Measurements from ENCODE around the gene ZBTB16.

The ZBTB16 gene

DNA sequence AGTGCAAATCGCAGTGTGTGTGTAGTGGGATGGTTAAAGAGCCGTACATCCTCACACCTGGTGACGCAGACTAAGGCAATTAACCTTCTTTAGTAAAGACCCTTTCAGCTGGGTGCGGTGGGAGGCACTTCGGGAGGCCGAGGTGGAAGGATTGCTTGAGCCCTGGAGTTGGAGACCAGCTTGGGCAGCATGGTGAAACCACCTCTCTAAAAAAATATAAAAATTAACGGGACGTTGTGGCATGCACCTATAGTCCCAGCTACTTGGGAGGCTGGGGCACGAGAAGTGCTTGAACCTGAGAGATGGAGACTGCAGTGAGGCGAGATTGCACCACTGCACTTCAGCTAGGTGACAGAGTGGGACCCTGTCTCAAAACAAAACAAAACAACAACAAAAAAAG lies 31.5 kb downstream of the ZBTB16 start:
- no peaks in the 10 kb centered on the region for H3K4me1 ChIP-seq (ENCODE audit: insufficient read depth, low read length)
- DNase-seq = no peak
- no peak overlapping the region for H3K9ac ChIP-seq (ENCODE audit: low read depth, low read length)
- peaks cover 8% of the 10 kb centered on the region; the same call in 1 of the 2 replicates for H4K20me1 ChIP-seq (ENCODE audit: insufficient read depth, low read length)
- no peaks in the 10 kb centered on the region for H3K9me3 ChIP-seq (ENCODE audit: insufficient read depth, low read length, severe bottlenecking)
- no peak for TF ChIP-seq EZH2 (IDR thresholded peaks at IDR 0.05; ENCODE audit: borderline replicate concordance, low read depth, low read length, severe bottlenecking)
- TF ChIP-seq, protein P1, sequence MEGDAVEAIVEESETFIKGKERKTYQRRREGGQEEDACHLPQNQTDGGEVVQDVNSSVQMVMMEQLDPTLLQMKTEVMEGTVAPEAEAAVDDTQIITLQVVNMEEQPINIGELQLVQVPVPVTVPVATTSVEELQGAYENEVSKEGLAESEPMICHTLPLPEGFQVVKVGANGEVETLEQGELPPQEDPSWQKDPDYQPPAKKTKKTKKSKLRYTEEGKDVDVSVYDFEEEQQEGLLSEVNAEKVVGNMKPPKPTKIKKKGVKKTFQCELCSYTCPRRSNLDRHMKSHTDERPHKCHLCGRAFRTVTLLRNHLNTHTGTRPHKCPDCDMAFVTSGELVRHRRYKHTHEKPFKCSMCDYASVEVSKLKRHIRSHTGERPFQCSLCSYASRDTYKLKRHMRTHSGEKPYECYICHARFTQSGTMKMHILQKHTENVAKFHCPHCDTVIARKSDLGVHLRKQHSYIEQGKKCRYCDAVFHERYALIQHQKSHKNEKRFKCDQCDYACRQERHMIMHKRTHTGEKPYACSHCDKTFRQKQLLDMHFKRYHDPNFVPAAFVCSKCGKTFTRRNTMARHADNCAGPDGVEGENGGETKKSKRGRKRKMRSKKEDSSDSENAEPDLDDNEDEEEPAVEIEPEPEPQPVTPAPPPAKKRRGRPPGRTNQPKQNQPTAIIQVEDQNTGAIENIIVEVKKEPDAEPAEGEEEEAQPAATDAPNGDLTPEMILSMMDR (IDR thresholded peaks at IDR 0.05; ENCODE audit: borderline replicate concordance, extremely low read depth, low read length, poor library complexity, severe bottlenecking) = no peak
- no peaks in the 10 kb centered on the region for H3K36me3 ChIP-seq (ENCODE audit: insufficient read depth, low read length)
- ATAC-seq (ENCODE audit: insufficient read depth, low read depth) = no peak
- no peak overlapping the region for H3K27ac ChIP-seq (ENCODE audit: low read length)
- H3K4me3 ChIP-seq (ENCODE audit: low read depth in 1 of 2, low read length in 2 of 2) = no peak overlapping the region
- no peaks in the 10 kb centered on the region for H3K27me3 ChIP-seq (ENCODE audit: insufficient read depth, low read length, poor library complexity)
- no peak overlapping the region for H2AFZ ChIP-seq (ENCODE audit: low read depth, low read length)
- no peak overlapping the region for H3K4me2 ChIP-seq (ENCODE audit: insufficient read depth, low read length)
- no peaks in the 10 kb centered on the region for H3K79me2 ChIP-seq (ENCODE audit: insufficient read depth, low read length)

DNA sequence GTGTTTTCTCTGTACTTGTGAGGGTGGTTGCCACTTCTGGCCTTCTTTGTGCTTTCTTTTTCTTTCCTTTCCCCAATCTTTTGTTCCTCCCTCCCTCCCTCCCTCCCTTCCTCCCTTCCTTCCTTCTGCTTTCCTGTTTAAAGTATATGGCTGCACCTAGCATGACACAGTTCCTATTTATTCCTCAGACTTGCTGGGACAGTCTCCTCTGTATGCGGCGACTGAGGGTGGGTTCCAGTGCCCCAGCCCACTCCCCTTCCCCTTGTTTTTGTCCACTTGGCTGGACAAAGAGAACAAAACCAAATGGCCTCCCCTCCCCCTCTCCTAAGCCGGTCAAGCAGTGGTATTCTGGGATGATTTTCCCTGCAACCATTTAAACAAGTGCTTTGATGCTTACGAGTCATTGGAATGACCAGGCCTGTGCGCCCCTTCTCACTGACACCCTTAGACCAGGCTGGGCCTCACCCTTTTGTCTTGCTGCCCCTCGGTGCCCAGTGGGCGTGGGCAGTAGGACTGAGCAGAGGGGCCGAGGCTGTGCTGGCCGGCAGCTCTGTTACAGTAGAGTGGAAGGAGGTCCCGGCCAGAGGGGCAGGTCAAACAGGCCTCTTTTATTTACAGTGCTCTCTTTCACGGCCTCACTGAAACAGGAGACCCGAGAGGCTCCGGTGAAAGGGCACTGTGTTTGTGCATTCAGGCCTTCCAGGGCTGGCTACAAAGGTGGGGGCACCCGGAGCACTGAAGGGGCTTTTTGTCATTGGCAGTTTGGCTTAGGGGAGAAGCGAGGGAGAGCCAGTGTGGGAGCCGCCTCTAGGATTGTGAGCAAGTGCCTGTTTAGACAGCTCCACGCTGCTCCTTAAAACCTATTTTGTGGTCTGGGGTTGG lies 32.2 kb downstream of the ZBTB16 start:
- Histone ChIP-seq H3K27me3 (ENCODE audit: insufficient read depth, low read length, poor library complexity) (no peaks in the 10 kb centered on the region), H3K36me3 (ENCODE audit: insufficient read depth, low read length) (no peaks in the 10 kb centered on the region), H4K20me1 (ENCODE audit: insufficient read depth, low read length) (peaks cover 7% of the 10 kb centered on the region; the same call in 1 of the 2 replicates), H3K27ac (ENCODE audit: low read length) (no peak overlapping the region), H3K4me2 (ENCODE audit: insufficient read depth, low read length) (no peak overlapping the region), H3K79me2 (ENCODE audit: insufficient read depth, low read length) (no peaks in the 10 kb centered on the region), H3K4me3 (ENCODE audit: low read depth in 1 of 2, low read length in 2 of 2) (no peak overlapping the region), H3K9me3 (ENCODE audit: insufficient read depth, low read length, severe bottlenecking) (no peaks in the 10 kb centered on the region), H3K4me1 (ENCODE audit: insufficient read depth, low read length) (no peaks in the 10 kb centered on the region), H3K9ac (ENCODE audit: low read depth, low read length) (no peak overlapping the region), H2AFZ (ENCODE audit: low read depth, low read length) (no peak overlapping the region)
- no peak for TF ChIP-seq EZH2 (IDR thresholded peaks at IDR 0.05; ENCODE audit: borderline replicate concordance, low read depth, low read length, severe bottlenecking)
- TF ChIP-seq, protein P1 (IDR thresholded peaks at IDR 0.05; ENCODE audit: borderline replicate concordance, extremely low read depth, low read length, poor library complexity, severe bottlenecking) = no peak
- no peak for ATAC-seq (ENCODE audit: insufficient read depth, low read depth)
- DNase-seq = no peak

DNA sequence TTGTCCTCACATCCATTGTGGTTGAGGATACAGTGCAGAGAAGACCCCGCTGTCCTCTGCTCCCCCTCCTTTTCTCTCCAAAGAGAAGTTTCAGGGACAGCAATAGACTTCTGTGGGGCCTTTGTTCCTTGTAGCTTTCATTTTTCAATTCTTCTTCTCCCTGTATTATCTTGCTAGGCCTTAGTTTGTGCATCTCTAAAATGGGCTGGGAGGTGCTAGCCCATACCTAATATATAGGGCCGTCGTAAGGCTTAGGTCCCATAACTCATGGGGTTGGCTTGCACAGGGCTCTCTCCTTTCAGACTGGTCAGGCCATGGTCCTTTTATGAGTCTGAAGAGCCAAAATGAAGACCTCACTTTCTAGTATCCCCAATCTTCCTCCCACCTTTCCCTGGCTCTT lies 33.0 kb downstream of the ZBTB16 start:
- no peaks in the 10 kb centered on the region for H3K79me2 ChIP-seq (ENCODE audit: insufficient read depth, low read length)
- H3K4me1 ChIP-seq (ENCODE audit: insufficient read depth, low read length) = no peaks in the 10 kb centered on the region
- DNase-seq = no peak
- no peaks in the 10 kb centered on the region for H3K9me3 ChIP-seq (ENCODE audit: insufficient read depth, low read length, severe bottlenecking)
- no peak overlapping the region for H3K27ac ChIP-seq (ENCODE audit: low read length)
- H3K36me3 ChIP-seq (ENCODE audit: insufficient read depth, low read length) = no peaks in the 10 kb centered on the region
- H4K20me1 ChIP-seq (ENCODE audit: insufficient read depth, low read length) = peaks cover 7% of the 10 kb centered on the region; the same call in 1 of the 2 replicates
- no peaks in the 10 kb centered on the region for H3K27me3 ChIP-seq (ENCODE audit: insufficient read depth, low read length, poor library complexity)
- TF ChIP-seq, protein P1 (IDR thresholded peaks at IDR 0.05; ENCODE audit: borderline replicate concordance, extremely low read depth, low read length, poor library complexity, severe bottlenecking) = no peak
- TF ChIP-seq EZH2 (IDR thresholded peaks at IDR 0.05; ENCODE audit: borderline replicate concordance, low read depth, low read length, severe bottlenecking) = no peak
- no peak for ATAC-seq (ENCODE audit: insufficient read depth, low read depth)
- no peak overlapping the region for H3K9ac ChIP-seq (ENCODE audit: low read depth, low read length)
- no peak overlapping the region for H3K4me2 ChIP-seq (ENCODE audit: insufficient read depth, low read length)
- no peak overlapping the region for H2AFZ ChIP-seq (ENCODE audit: low read depth, low read length)
- no peak overlapping the region for H3K4me3 ChIP-seq (ENCODE audit: low read depth in 1 of 2, low read length in 2 of 2)

Data from DND-41 (cell line).